ENCODE data around the gene IFNAR1.
A peak's percentile ranks its signal among the peaks of the same experiment; 100 is the strongest.
"Not testable (repeated sequence)": the region's sequence is repeated elsewhere in the genome, so short reads cannot be mapped to it uniquely, and the experiment has no call there.

The IFNAR1 gene

DNA sequence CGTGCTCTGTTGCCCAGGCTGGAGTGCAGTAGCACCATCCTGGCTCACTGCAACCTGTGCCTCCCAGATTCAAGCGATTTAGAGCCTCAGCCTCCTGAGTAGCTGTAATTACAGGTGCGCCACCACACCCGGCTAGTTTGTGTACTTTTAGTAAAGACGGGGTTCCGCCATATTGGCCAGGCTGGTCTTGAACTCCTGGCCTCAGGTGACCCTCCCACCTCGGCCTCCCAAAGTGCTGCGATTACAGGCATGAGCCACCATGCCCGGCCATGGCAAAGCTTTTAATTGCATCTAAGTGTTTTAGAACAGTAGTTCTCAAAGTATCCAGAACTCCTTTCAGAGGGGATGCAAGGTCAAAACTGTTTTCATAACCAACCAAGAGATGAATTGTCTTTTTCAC, 53.3 kb downstream of the IFNAR1 start:
- no peaks in the 10 kb centered on the region for H3K27me3 ChIP-seq (ENCODE audit: control insufficient read depth, insufficient read depth, low read length)

DNA sequence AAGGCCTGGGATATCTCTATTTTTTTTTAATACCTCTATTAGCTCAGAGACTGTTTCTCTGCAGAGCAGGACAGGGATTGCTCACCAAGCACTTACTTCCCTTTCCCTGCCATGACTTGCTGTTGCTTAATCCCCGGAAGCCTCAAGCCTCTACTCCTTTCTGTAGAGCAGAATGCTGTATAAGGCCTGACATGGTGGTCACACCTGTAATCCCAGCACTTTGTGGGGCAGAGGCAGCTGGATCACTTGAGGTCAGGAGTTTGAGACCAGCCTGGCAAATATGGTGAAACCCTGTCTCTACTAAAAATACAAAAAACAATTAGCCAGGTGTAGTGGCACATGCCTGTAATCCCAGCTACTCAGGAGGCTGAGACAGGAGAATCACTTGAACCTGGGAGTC, 55.2 kb downstream of the IFNAR1 start:
- peak overlapping the region; percentile 60 for H3K27ac ChIP-seq (ENCODE audit: low read depth, low read length)
- H3K9ac ChIP-seq (ENCODE audit: low read depth, low read length); H3K4me3 ChIP-seq (ENCODE audit: low read depth, low read length); H3K27me3 ChIP-seq (ENCODE audit: control insufficient read depth, insufficient read depth, low read length); H3K4me1 ChIP-seq (ENCODE audit: control insufficient read depth, insufficient read depth, low read length); H3K9me3 ChIP-seq (ENCODE audit: control insufficient read depth, insufficient read depth, low read length); H3K36me3 ChIP-seq (ENCODE audit: control insufficient read depth, insufficient read depth, low read length): not testable (repeated sequence)

More for the DNA sequence above, 53.3 kb downstream of the IFNAR1 start:
- no peak overlapping the region for H3K9ac ChIP-seq (ENCODE audit: low read depth, low read length)
- H3K36me3 ChIP-seq (ENCODE audit: control insufficient read depth, insufficient read depth, low read length), result no peaks in the 10 kb centered on the region
- no peaks in the 10 kb centered on the region; the same call in 1 of the 2 replicates for H3K4me1 ChIP-seq (ENCODE audit: control insufficient read depth, insufficient read depth, low read length)
- no peak overlapping the region for H3K4me3 ChIP-seq (ENCODE audit: low read depth, low read length)
- no peaks in the 10 kb centered on the region for H3K9me3 ChIP-seq (ENCODE audit: control insufficient read depth, insufficient read depth, low read length)
- no peak overlapping the region for H3K27ac ChIP-seq (ENCODE audit: low read depth, low read length)

DNA sequence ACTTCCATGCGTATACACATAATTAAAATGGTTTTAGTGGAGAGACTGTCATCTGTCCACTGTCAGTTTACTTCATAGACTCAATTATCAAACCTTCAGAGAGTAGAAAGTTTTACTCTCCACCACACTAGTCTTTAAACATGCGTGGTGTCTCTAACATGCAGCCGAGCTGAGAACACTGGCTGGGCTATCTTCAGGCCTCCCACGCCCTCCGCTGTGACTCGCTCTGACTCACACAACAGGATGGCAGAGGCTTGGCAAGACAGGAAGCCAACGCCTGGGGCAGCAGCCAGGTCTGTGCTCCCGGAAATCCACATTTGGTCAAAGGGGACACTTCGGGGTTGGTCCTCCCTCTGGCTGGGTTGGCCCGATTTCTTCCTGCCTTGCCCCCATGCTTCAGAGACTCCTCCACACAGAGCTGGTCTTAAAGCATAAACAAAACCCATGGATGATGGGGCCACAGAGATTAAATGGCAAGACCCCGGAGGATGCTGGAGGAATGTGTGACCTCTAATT, 55.8 kb downstream of the IFNAR1 start:
- no peak overlapping the region for H3K4me3 ChIP-seq (ENCODE audit: low read depth, low read length)
- no peaks in the 10 kb centered on the region for H3K27me3 ChIP-seq (ENCODE audit: control insufficient read depth, insufficient read depth, low read length)
- H3K27ac ChIP-seq (ENCODE audit: low read depth, low read length), result peak overlapping the region; percentile 60
- no peaks in the 10 kb centered on the region for H3K36me3 ChIP-seq (ENCODE audit: control insufficient read depth, insufficient read depth, low read length)
- H3K4me1 ChIP-seq (ENCODE audit: control insufficient read depth, insufficient read depth, low read length), result no peaks in the 10 kb centered on the region; the same call in 1 of the 2 replicates
- H3K9ac ChIP-seq (ENCODE audit: low read depth, low read length), result no peak overlapping the region
- H3K9me3 ChIP-seq (ENCODE audit: control insufficient read depth, insufficient read depth, low read length), result no peaks in the 10 kb centered on the region

DNA sequence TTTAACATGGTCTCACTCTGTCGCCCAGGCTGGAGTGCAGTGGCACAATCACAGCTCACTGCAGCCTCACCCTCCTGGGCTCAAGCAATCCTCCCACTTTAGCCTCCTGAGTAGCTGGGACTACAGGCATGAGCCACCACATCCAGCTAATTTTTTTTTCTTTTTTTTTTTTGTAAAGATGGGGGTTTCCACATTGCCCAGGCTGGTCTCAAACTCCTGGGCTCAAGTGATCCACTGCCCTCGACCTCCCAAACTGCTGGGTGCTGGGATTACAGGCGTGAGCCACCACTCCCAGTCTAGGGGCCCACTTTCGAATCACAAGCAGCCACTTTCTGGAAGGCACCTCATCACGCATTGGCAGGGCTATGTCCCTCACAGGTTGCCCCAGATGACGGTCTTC, 56.6 kb downstream of the IFNAR1 start:
- H3K4me1 ChIP-seq (ENCODE audit: control insufficient read depth, insufficient read depth, low read length); H3K27ac ChIP-seq (ENCODE audit: low read depth, low read length); H3K27me3 ChIP-seq (ENCODE audit: control insufficient read depth, insufficient read depth, low read length); H3K4me3 ChIP-seq (ENCODE audit: low read depth, low read length); H3K36me3 ChIP-seq (ENCODE audit: control insufficient read depth, insufficient read depth, low read length); H3K9ac ChIP-seq (ENCODE audit: low read depth, low read length); H3K9me3 ChIP-seq (ENCODE audit: control insufficient read depth, insufficient read depth, low read length): not testable (repeated sequence)

DNA sequence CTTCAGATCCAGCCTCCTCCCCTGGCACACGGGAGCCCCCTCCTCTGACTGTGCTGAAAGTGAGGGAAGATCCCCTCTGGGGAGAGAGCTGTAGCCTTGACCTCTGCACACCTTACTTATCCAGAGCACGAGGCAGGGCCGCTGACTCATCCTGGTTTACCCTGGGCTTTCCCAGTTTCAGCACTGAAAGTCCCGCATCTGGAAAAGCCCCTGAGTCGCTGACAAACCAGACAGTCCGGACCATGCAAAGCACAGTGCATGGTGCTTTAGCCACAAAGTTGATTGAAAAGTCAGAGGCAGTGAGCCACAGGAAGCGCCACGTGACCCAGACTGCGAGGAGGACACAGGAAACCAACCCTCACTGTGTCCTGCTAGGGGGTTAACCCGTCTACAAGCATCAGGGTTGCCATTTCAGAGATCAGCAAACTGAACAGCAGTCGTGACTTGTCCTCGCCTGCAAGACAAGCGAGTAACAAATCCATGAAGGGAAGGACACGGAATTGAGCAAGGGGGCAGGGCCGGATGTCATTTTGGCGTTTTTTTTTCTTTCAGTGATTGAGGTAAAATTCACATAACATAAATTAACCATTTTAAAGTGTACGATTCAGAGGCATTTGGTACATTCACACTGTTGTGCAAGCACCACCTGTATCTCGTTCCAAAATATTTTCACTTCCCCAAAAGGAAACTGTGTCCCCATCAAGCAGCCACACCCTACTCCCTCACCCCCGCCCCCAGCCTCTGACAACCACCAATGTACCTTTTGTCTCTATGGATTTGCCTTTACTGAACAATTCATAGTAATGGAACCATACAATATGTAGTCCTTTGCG, 58.5 kb downstream of the IFNAR1 start:
- H3K9ac ChIP-seq (ENCODE audit: low read depth, low read length), result no peak overlapping the region
- no peaks in the 10 kb centered on the region for H3K36me3 ChIP-seq (ENCODE audit: control insufficient read depth, insufficient read depth, low read length)
- H3K4me1 ChIP-seq (ENCODE audit: control insufficient read depth, insufficient read depth, low read length), result no peaks in the 10 kb centered on the region; the same call in 1 of the 2 replicates
- H3K4me3 ChIP-seq (ENCODE audit: low read depth, low read length), result no peak overlapping the region
- H3K27me3 ChIP-seq (ENCODE audit: control insufficient read depth, insufficient read depth, low read length), result no peaks in the 10 kb centered on the region
- no peak overlapping the region for H3K27ac ChIP-seq (ENCODE audit: low read depth, low read length)
- H3K9me3 ChIP-seq (ENCODE audit: control insufficient read depth, insufficient read depth, low read length), result no peaks in the 10 kb centered on the region

DNA sequence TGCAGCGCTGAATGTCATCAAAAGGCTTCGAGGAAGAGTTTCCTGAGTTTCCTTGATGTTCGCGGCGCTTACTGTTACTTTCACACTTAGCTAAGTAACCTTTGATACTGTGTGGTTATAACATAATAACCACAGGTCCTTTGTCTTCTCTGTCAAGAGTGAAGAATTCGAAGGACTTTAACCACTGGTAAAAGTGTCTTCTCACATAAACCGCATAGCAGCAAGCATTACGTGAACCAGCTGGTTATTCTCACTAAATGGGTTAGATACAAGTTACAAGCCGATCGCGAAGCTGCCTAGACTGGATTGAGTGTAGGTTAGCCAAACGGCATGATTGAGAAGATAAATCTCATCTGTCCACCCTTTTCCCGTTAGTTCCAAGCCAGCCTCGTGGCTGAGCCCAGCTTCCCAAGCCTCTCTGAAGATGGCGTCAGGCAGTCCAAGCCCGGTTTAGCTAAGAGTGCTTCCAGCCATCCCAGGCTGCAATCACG, 60.1 kb downstream of the IFNAR1 start:
- no peaks in the 10 kb centered on the region; the same call in 1 of the 2 replicates for H3K4me1 ChIP-seq (ENCODE audit: control insufficient read depth, insufficient read depth, low read length)
- no peak overlapping the region for H3K9ac ChIP-seq (ENCODE audit: low read depth, low read length)
- no peaks in the 10 kb centered on the region for H3K27me3 ChIP-seq (ENCODE audit: control insufficient read depth, insufficient read depth, low read length)
- no peak overlapping the region for H3K4me3 ChIP-seq (ENCODE audit: low read depth, low read length)
- no peaks in the 10 kb centered on the region for H3K9me3 ChIP-seq (ENCODE audit: control insufficient read depth, insufficient read depth, low read length)
- H3K36me3 ChIP-seq (ENCODE audit: control insufficient read depth, insufficient read depth, low read length), result no peaks in the 10 kb centered on the region
- no peak overlapping the region for H3K27ac ChIP-seq (ENCODE audit: low read depth, low read length)

DNA sequence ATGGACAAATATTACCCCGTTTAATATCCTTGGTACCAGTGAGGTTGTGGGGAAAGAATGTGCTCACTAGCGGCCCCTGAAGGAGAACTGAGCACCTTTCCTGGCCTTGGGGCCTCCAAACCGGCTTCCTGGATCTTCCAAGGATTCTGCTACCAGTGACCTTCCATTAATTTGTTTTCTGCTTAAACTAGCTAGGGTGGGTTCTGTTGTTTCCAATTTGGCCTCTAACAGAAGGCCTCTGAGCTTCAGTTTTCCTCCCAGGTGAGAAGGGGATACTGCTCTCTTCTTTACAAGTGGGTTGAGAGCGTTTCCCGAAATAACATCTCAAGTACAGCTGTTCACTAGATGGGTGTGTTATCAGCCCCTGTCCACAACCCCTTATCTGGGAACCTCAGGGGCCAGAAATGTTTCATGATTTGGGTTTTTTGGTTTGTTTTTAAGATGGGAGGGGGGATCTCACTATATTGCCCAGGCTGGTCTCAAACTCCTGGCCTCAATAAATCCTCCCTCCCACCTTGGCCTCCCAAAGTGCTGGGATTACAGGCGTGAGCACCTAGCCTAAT, 61.5 kb downstream of the IFNAR1 start:
- H3K27ac ChIP-seq (ENCODE audit: low read depth, low read length), result no peak overlapping the region

DNA sequence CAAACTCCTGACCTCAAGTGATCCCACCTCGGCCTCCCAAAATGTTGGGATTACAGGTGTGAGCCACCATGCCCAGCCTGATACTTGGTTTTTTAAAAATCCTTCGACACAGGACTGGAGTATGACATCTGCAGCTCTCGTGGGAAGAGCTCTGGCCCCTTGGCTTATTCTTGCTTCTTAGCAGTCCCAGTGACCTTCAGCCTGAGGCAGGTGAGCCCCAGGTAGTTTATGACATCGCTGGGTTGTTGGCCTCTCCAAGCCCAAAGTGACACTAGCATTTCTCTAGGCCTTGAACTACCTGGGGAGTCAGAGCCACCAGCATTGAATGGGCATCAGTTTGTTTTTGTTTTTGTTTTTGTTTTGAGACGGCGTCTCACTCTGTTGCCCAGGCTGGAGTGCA, 62.5 kb downstream of the IFNAR1 start:
- Histone ChIP-seq H3K9ac (ENCODE audit: low read depth, low read length) (no peak overlapping the region), H3K36me3 (ENCODE audit: control insufficient read depth, insufficient read depth, low read length) (no peaks in the 10 kb centered on the region), H3K27me3 (ENCODE audit: control insufficient read depth, insufficient read depth, low read length) (no peaks in the 10 kb centered on the region), H3K4me3 (ENCODE audit: low read depth, low read length) (no peak overlapping the region), H3K27ac (ENCODE audit: low read depth, low read length) (no peak overlapping the region), H3K4me1 (ENCODE audit: control insufficient read depth, insufficient read depth, low read length) (peaks cover 2% of the 10 kb centered on the region; the same call in 1 of the 2 replicates), H3K9me3 (ENCODE audit: control insufficient read depth, insufficient read depth, low read length) (no peaks in the 10 kb centered on the region)

More for the DNA sequence above, 61.5 kb downstream of the IFNAR1 start:
- no peak overlapping the region for H3K9ac ChIP-seq (ENCODE audit: low read depth, low read length)
- no peak overlapping the region for H3K4me3 ChIP-seq (ENCODE audit: low read depth, low read length)
- H3K36me3 ChIP-seq (ENCODE audit: control insufficient read depth, insufficient read depth, low read length), result no peaks in the 10 kb centered on the region
- no peaks in the 10 kb centered on the region for H3K9me3 ChIP-seq (ENCODE audit: control insufficient read depth, insufficient read depth, low read length)
- H3K4me1 ChIP-seq (ENCODE audit: control insufficient read depth, insufficient read depth, low read length), result no peaks in the 10 kb centered on the region; the same call in 1 of the 2 replicates
- no peaks in the 10 kb centered on the region for H3K27me3 ChIP-seq (ENCODE audit: control insufficient read depth, insufficient read depth, low read length)

DNA sequence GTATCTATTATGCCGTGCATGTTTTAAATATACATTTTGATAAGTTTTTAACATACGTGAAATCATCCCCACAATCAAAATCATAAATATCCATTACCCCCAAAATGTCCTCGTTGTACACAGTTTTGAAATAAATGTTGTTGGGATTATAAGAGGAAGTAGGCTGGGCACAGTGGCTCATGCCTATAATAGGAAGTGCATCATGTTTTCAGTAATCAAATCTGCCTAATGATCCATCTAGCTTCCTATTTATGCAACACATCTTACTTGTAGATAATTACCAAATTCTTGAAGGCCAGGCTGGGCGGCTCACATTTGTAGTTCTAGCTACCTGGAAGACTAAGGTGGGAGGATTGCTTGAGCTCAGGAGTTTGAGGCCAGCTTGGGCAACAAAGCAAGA, 63.4 kb downstream of the IFNAR1 start:
- H3K4me1 ChIP-seq (ENCODE audit: control insufficient read depth, insufficient read depth, low read length), result peaks cover 2% of the 10 kb centered on the region; the same call in 1 of the 2 replicates
- no peaks in the 10 kb centered on the region for H3K27me3 ChIP-seq (ENCODE audit: control insufficient read depth, insufficient read depth, low read length)
- H3K9ac ChIP-seq (ENCODE audit: low read depth, low read length), result no peak overlapping the region
- H3K36me3 ChIP-seq (ENCODE audit: control insufficient read depth, insufficient read depth, low read length), result no peaks in the 10 kb centered on the region
- no peak overlapping the region for H3K4me3 ChIP-seq (ENCODE audit: low read depth, low read length)
- no peaks in the 10 kb centered on the region for H3K9me3 ChIP-seq (ENCODE audit: control insufficient read depth, insufficient read depth, low read length)
- H3K27ac ChIP-seq (ENCODE audit: low read depth, low read length), result no peak overlapping the region

DNA sequence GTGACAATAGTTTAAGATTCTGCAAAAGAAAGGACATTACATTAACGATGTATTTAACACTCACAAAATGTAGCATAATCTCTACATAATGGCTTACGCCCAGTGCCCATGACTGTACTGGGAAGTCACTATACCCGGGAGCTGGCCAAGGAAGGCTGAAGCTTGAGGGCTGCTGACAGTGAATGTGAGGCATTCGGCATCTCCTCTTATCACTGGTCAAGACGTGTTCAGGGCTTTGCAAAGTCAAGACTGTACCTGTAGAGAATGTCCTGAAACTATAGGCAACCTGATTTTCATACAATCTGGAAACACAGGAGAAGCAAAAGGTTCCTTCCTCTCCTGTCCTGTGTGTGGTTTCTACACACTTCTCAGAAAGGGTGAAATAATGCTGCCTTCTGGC, 65.7 kb downstream of the IFNAR1 start:
- Histone ChIP-seq H3K27me3 (ENCODE audit: control insufficient read depth, insufficient read depth, low read length) (no peaks in the 10 kb centered on the region), H3K36me3 (ENCODE audit: control insufficient read depth, insufficient read depth, low read length) (no peaks in the 10 kb centered on the region), H3K9me3 (ENCODE audit: control insufficient read depth, insufficient read depth, low read length) (no peaks in the 10 kb centered on the region), H3K27ac (ENCODE audit: low read depth, low read length) (no peak overlapping the region), H3K9ac (ENCODE audit: low read depth, low read length) (no peak overlapping the region), H3K4me1 (ENCODE audit: control insufficient read depth, insufficient read depth, low read length) (peaks cover 2% of the 10 kb centered on the region; the same call in 1 of the 2 replicates), H3K4me3 (ENCODE audit: low read depth, low read length) (no peak overlapping the region)

DNA sequence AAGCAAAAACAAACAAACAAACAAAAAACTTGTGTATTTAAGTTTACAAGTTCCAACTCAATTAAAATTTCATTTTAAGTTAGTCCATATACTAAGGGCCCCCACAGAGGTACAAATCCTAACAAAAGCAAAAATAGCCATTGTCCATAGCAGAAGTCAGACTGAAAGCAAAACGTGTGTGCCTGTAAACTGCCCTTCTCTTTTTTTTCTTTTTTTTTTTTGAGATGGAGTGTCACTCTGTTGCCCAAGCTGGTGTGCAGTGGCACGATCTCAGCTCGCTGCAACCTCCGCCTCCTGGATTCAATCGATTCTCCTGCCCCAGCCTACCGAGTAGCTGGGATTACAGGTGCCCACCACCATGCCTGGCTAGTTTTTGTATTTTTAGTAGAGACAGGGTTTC, 66.9 kb downstream of the IFNAR1 start:
- Histone ChIP-seq H3K9me3 (ENCODE audit: control insufficient read depth, insufficient read depth, low read length) (no peaks in the 10 kb centered on the region), H3K27ac (ENCODE audit: low read depth, low read length) (no peak overlapping the region), H3K9ac (ENCODE audit: low read depth, low read length) (no peak overlapping the region), H3K4me1 (ENCODE audit: control insufficient read depth, insufficient read depth, low read length) (peaks cover 2% of the 10 kb centered on the region; the same call in 1 of the 2 replicates), H3K4me3 (ENCODE audit: low read depth, low read length) (no peak overlapping the region), H3K36me3 (ENCODE audit: control insufficient read depth, insufficient read depth, low read length) (no peaks in the 10 kb centered on the region), H3K27me3 (ENCODE audit: control insufficient read depth, insufficient read depth, low read length) (no peaks in the 10 kb centered on the region)

Data from HUES48 (cell line).